Subcutaneous abdominal adipose tissue (tissue), 5 donors: Measurements from ENCODE around the gene MMP12.

Experiments
- H3K27ac ChIP-seq: one replicate; pipeline ENCODE4 v1.7.0; 2013; ENCODE audit warnings: low read depth, mild to moderate bottlenecking, inconsistent platforms, low read length, moderate library complexity
- H3K27me3 ChIP-seq, 5 donors: one replicate each; pipeline ENCODE4 v1.7.0; 2013; ENCODE audit warnings: low read length in 5 of 5, inconsistent platforms in 1 of 5; ENCODE audit not compliant: control insufficient read depth in 5 of 5, insufficient read depth in 4 of 5
- H3K36me3 ChIP-seq, 5 donors: one replicate each; pipeline ENCODE4 v1.7.0; 2013; ENCODE audit warnings: low read length in 5 of 5; ENCODE audit not compliant: control insufficient read depth in 5 of 5, insufficient read depth in 5 of 5
- H3K4me1 ChIP-seq, 5 donors: one replicate each; pipeline ENCODE4 v1.7.0; 2013; ENCODE audit warnings: low read length in 5 of 5, mild to moderate bottlenecking in 3 of 5, moderate library complexity in 1 of 5; ENCODE audit not compliant: control insufficient read depth in 5 of 5, insufficient read depth in 5 of 5
- H3K4me3 ChIP-seq, 5 donors: one replicate each; pipeline ENCODE4 v1.7.0; 2013; ENCODE audit warnings: low read length in 5 of 5, low read depth in 1 of 5
- H3K9ac ChIP-seq, 5 donors: one replicate each; pipeline ENCODE4 v1.7.0; 2013; ENCODE audit warnings: low read length in 5 of 5, mild to moderate bottlenecking in 4 of 5, moderate library complexity in 3 of 5
- H3K9me3 ChIP-seq, 5 donors: one replicate each; pipeline ENCODE4 v1.7.0; 2013; ENCODE audit warnings: low read length in 5 of 5; ENCODE audit not compliant: control insufficient read depth in 5 of 5
- donor health status: healthy.
- donor health status: healthy.
- donor health status: healthy.
- donor health status: healthy.
- donor health status: healthy.

The MMP12 gene

GRCh38 chr11:102853055-102853454 is 21.7 kb downstream of the MMP12 start:
- peaks cover 0 to 7% (median 0%) of the 10 kb centered on the region in 5 donors for H3K4me1 ChIP-seq
- no peaks in the 10 kb centered on the region for H3K9me3 ChIP-seq
- no peaks in the 10 kb centered on the region for H3K36me3 ChIP-seq
- H3K4me3 ChIP-seq = no peak overlapping the region
- H3K27me3 ChIP-seq = no peaks in the 10 kb centered on the region
- H3K9ac ChIP-seq = no peak overlapping the region
- H3K27ac ChIP-seq = no peak overlapping the region

DNA sequence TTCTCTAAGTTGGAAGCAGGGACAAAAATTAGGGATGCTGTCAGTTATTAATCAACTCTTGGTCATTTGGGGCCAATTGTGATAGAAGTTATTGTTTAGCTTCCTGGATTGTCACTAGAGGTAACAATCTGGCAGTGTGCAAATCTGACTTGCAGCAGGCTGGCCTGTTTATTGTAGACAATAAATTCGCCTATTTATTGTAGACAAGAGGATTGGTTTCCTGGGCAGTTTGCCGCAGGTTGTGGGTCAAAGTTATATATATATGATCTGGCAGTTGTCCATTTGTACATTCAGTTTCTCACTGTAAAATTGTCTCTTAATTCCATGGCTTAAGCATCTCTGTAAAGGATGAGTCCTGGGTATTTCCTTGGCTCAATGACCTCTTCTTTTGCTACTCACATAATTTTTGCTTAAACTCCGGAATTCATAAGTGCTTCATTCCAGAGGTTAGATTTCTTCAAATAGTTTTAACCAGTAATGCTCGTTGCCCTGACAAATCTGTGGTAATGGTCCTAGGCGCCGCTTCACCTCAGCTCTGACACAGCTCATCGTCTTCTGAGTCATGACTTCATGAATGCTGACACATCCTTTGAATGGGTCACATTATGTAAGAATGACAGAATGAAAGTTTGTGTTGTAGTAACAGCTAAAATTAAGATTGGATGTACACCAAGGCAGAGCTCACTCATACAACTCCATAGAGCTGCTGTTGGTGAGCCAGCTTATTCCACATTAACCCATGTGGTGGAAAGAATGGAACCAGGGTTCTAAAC is 23.6 kb downstream of the MMP12 start:
- Histone ChIP-seq H3K4me3 (no peak overlapping the region), H3K9ac (no peak overlapping the region), H3K27me3 (no peaks in the 10 kb centered on the region), H3K27ac (peak overlapping the region; percentile 37), H3K4me1 (peaks cover 0 to 7% (median 0%) of the 10 kb centered on the region in 5 donors), H3K9me3 (no peaks in the 10 kb centered on the region), H3K36me3 (no peaks in the 10 kb centered on the region)

DNA sequence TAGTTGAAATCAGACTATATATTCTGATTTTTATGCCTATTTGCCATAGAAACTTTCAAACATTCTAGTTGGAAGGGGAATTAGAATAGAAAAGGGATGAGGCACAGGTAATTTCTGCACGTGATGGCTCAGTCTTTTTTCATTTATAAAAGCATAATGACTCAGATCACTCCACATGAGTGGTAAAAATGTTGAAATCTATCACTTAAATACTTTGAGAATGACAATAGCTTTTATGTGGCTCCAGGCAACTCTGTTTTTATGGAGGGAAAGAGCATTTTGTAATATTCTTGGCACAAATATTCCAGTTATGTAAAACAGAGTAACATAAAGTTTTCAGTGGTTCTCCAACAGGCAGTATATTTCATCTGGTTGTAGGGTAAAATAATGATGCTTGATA is 25.5 kb downstream of the MMP12 start:
- no peak overlapping the region for H3K9ac ChIP-seq
- H3K36me3 ChIP-seq = no peaks in the 10 kb centered on the region
- H3K9me3 ChIP-seq = no peaks in the 10 kb centered on the region
- H3K27me3 ChIP-seq = no peaks in the 10 kb centered on the region
- no peak overlapping the region for H3K4me3 ChIP-seq
- peaks cover 0 to 7% (median 0%) of the 10 kb centered on the region in 5 donors for H3K4me1 ChIP-seq
- H3K27ac ChIP-seq = no peak overlapping the region

- Histone ChIP-seq H3K36me3 (no peaks in the 10 kb centered on the region), H3K27me3 (peaks cover 0 to 2% (median 0%) of the 10 kb centered on the region in 5 donors), H3K27ac (no peak overlapping the region), H3K4me1 (peaks cover 0 to 9% (median 0%) of the 10 kb centered on the region in 5 donors), H3K4me3 (no peak overlapping the region), H3K9ac (no peak overlapping the region), H3K9me3 (no peaks in the 10 kb centered on the region)
Observed at GRCh38 chr11:102846292-102846691, 28.5 kb downstream of the MMP12 start.

GRCh38 chr11:102843489-102843888 is 31.3 kb downstream of the MMP12 start, which contains the start of gene MMP3:
MMP3 (minus strand) TSS chr11:102843609; CDS start chr11:102843546, 63 bp downstream.
- Histone ChIP-seq H3K9ac (no peak within 1 kb of the TSS), H3K9me3 (no peaks in the 10 kb centered on the region), H3K4me3 (no peak within 1 kb of the TSS), H3K27ac (no peak within 1 kb of the TSS), H3K36me3 (no peaks in the 10 kb centered on the region), H3K27me3 (peaks cover 0 to 2% (median 0%) of the 10 kb centered on the region in 5 donors), H3K4me1 (peaks cover 0 to 2% (median 0%) of the 10 kb centered on the region in 5 donors)

- H3K27me3 ChIP-seq = peaks cover 0 to 2% (median 0%) of the 10 kb centered on the region in 5 donors
- H3K4me1 ChIP-seq = peaks cover 0 to 2% (median 0%) of the 10 kb centered on the region in 5 donors
- H3K9me3 ChIP-seq = no peaks in the 10 kb centered on the region
- no peaks in the 10 kb centered on the region for H3K36me3 ChIP-seq
- no peak overlapping the region for H3K4me3 ChIP-seq
- H3K9ac ChIP-seq = no peak overlapping the region
- no peak overlapping the region for H3K27ac ChIP-seq
Observed at GRCh38 chr11:102842930-102843329, 31.9 kb downstream of the MMP12 start.

GRCh38 chr11:102840018-102840417 is 34.8 kb downstream of the MMP12 start:
- H3K27me3 ChIP-seq = peaks cover 0 to 2% (median 0%) of the 10 kb centered on the region in 5 donors

DNA sequence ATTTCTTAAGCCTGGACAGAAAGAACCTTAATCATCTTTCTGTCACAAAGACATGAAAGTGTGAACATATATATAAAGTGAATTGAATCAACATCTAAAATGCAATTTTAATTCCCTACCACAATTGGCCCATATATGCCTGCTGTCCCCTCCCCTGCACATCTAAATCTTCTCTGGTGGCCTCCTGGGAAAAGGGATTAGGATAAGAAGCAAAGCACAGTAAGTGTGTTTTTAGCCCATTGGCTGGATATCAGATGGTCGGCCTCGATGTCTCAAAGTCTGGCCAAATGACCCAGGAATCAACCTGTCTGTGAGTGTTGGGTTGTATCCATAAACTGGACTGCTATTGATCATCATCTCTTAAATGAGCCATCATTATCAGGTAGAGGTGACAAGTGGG is 37.1 kb downstream of the MMP12 start:
- Histone ChIP-seq H3K36me3 (no peaks in the 10 kb centered on the region), H3K27me3 (no peaks in the 10 kb centered on the region), H3K9me3 (no peaks in the 10 kb centered on the region), H3K4me3 (no peak overlapping the region), H3K4me1 (peaks cover 0 to 15% (median 0%) of the 10 kb centered on the region in 5 donors), H3K9ac (no peak overlapping the region), H3K27ac (peak overlapping the region; percentile 42)

More at GRCh38 chr11:102840018-102840417, 34.8 kb downstream of the MMP12 start:
- Histone ChIP-seq H3K4me3 (no peak overlapping the region), H3K4me1 (peaks cover 0 to 15% (median 0%) of the 10 kb centered on the region in 5 donors), H3K27ac (no peak overlapping the region), H3K9ac (no peak overlapping the region), H3K9me3 (no peaks in the 10 kb centered on the region), H3K36me3 (no peaks in the 10 kb centered on the region)

- H3K27ac ChIP-seq = peak overlapping the region; percentile 42
- no peak overlapping the region for H3K4me3 ChIP-seq
- H3K36me3 ChIP-seq = no peaks in the 10 kb centered on the region
- H3K9ac ChIP-seq = no peak overlapping the region
- no peaks in the 10 kb centered on the region for H3K27me3 ChIP-seq
- peaks cover 0 to 15% (median 0%) of the 10 kb centered on the region in 5 donors for H3K4me1 ChIP-seq
- no peaks in the 10 kb centered on the region for H3K9me3 ChIP-seq
Observed at GRCh38 chr11:102837156-102837555, 37.6 kb downstream of the MMP12 start.

- H3K36me3 ChIP-seq = no peaks in the 10 kb centered on the region
- H3K27ac ChIP-seq = peak overlapping the region; percentile 64
- peaks cover 0 to 17% (median 0%) of the 10 kb centered on the region in 5 donors for H3K4me1 ChIP-seq
- no peaks in the 10 kb centered on the region for H3K9me3 ChIP-seq
- no peaks in the 10 kb centered on the region for H3K27me3 ChIP-seq
- H3K4me3 ChIP-seq = no peak overlapping the region
- H3K9ac ChIP-seq = no peak overlapping the region
Observed at GRCh38 chr11:102836290-102836875, 38.4 kb downstream of the MMP12 start.
